Measurements from ENCODE around the gene AQP5.

GRCh38 chr12:49923035-49923644, 38.5 kb upstream of the AQP5 start:
- TF ChIP-seq, protein P1, sequence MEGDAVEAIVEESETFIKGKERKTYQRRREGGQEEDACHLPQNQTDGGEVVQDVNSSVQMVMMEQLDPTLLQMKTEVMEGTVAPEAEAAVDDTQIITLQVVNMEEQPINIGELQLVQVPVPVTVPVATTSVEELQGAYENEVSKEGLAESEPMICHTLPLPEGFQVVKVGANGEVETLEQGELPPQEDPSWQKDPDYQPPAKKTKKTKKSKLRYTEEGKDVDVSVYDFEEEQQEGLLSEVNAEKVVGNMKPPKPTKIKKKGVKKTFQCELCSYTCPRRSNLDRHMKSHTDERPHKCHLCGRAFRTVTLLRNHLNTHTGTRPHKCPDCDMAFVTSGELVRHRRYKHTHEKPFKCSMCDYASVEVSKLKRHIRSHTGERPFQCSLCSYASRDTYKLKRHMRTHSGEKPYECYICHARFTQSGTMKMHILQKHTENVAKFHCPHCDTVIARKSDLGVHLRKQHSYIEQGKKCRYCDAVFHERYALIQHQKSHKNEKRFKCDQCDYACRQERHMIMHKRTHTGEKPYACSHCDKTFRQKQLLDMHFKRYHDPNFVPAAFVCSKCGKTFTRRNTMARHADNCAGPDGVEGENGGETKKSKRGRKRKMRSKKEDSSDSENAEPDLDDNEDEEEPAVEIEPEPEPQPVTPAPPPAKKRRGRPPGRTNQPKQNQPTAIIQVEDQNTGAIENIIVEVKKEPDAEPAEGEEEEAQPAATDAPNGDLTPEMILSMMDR (IDR thresholded peaks at IDR 0.05; ENCODE audit: low read depth, low read length): no peak
- TF ChIP-seq, protein P2, sequence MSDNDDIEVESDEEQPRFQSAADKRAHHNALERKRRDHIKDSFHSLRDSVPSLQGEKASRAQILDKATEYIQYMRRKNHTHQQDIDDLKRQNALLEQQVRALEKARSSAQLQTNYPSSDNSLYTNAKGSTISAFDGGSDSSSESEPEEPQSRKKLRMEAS (IDR thresholded peaks at IDR 0.05; ENCODE audit: low read depth, low read length): no peak
